Inflammatory macrophage treated with lipopolysaccharide for 1 hour (primary cell): ENCODE data around the gene CFAP210.
"Not testable (repeated sequence)": the region's sequence is repeated elsewhere in the genome, so short reads cannot be mapped to it uniquely, and the experiment has no call there.

Experiments
- DNase-seq, 2 donors: peaks; one replicate each; pipeline ENCODE4 v3.0.0-alpha.2; 2020 to 2022

The CFAP210 gene

GRCh38 chr2:169712791-169713227 lies 18.6 kb upstream of the CFAP210 start:
- no peak for DNase-seq

- no peak for DNase-seq
Measured at GRCh38 chr2:169711751-169712509, 17.7 kb upstream of the CFAP210 start.

- DNase-seq: no peak
Measured at GRCh38 chr2:169709981-169710380, 15.8 kb upstream of the CFAP210 start.

- no peak for DNase-seq
Measured at GRCh38 chr2:169709331-169709730, 15.1 kb upstream of the CFAP210 start.

- no peak for DNase-seq
Measured at GRCh38 chr2:169707626-169708025, 13.4 kb upstream of the CFAP210 start.

GRCh38 chr2:169705927-169706326 lies 11.7 kb upstream of the CFAP210 start:
- no peak for DNase-seq

- no peak for DNase-seq
Measured at GRCh38 chr2:169704160-169704708, 10.0 kb upstream of the CFAP210 start.

GRCh38 chr2:169702996-169703395 lies 8.8 kb upstream of the CFAP210 start:
- no peak for DNase-seq

GRCh38 chr2:169699173-169699572 lies 5.0 kb upstream of the CFAP210 start:
- DNase-seq: not testable (repeated sequence)

GRCh38 chr2:169696381-169696780 lies 2.2 kb upstream of the CFAP210 start:
- no peak for DNase-seq

GRCh38 chr2:169694894-169695260 lies 672 bp upstream of the CFAP210 start:
- DNase-seq: no peak

- no peak for DNase-seq
Measured at GRCh38 chr2:169693360-169693759, 845 bp downstream of the CFAP210 start.

GRCh38 chr2:169692718-169693117 lies 1.5 kb downstream of the CFAP210 start:
- DNase-seq: no peak

GRCh38 chr2:169690958-169691357 lies 3.2 kb downstream of the CFAP210 start:
- no peak for DNase-seq

GRCh38 chr2:169687943-169688342 lies 6.3 kb downstream of the CFAP210 start:
- DNase-seq: not testable (repeated sequence)

- DNase-seq: not testable (repeated sequence)
Measured at GRCh38 chr2:169686825-169687224, 7.4 kb downstream of the CFAP210 start.

GRCh38 chr2:169684712-169685111 lies 9.5 kb downstream of the CFAP210 start:
- DNase-seq: not testable (repeated sequence)

- DNase-seq: no peak
Measured at GRCh38 chr2:169684135-169684565, 10.1 kb downstream of the CFAP210 start.

- DNase-seq: no peak
Measured at GRCh38 chr2:169683425-169684134, 10.6 kb downstream of the CFAP210 start.

GRCh38 chr2:169683054-169683424 lies 11.2 kb downstream of the CFAP210 start:
- DNase-seq: no peak

GRCh38 chr2:169676850-169677249 lies 17.4 kb downstream of the CFAP210 start:
- DNase-seq: no peak

GRCh38 chr2:169676357-169676756 lies 17.8 kb downstream of the CFAP210 start:
- DNase-seq: no peak

- no peak for DNase-seq
Measured at GRCh38 chr2:169673921-169674320, 20.3 kb downstream of the CFAP210 start.

- no peak for DNase-seq
Measured at GRCh38 chr2:169673106-169673505, 21.1 kb downstream of the CFAP210 start.
